HL-60 (cell line): Measurements from ENCODE around the gene ASB10.

ENCODE experiments used
- DNase-seq, 2 experiments: peaks; one replicate each; pipeline ENCODE4 v3.0.0-alpha.2; 2010 to 2020; ENCODE audit warnings: low read depth in 1 of 2, low spot score in 1 of 2
- H3K27ac ChIP-seq: fragments of 250-450 bp; sonication (Bioruptor Pico); replicated peaks from 2 replicates; pipeline ENCODE4 v1.5.1; 2020; ENCODE audit warnings: mild to moderate bottlenecking, moderate library complexity
- H3K27me3 ChIP-seq: fragments of 250-450 bp; sonication (Bioruptor Pico); 2 replicates; pipeline ENCODE4 v1.5.1; 2021; ENCODE audit warnings: mild to moderate bottlenecking, moderate library complexity; ENCODE audit not compliant: insufficient read depth, poor library complexity, severe bottlenecking
- H3K4me3 ChIP-seq: replicated peaks from 2 replicates; pipeline ENCODE4 v1.5.1; 2011; ENCODE audit warnings: mild to moderate bottlenecking, control low read depth, low read length; ENCODE audit not compliant: insufficient read depth
- GABPA ChIP-seq: IDR thresholded peaks from 2 replicates; pipeline ENCODE4 v1.6.1; 2012; ENCODE audit warnings: low read depth
- POLR2AphosphoS5 ChIP-seq: IDR thresholded peaks from 2 replicates; pipeline ENCODE4 v1.6.1; 2012; ENCODE audit warnings: low read depth
- SPI1 ChIP-seq: IDR thresholded peaks from 2 replicates; pipeline ENCODE4 v1.6.1; 2012; ENCODE audit warnings: low read depth, mild to moderate bottlenecking, borderline replicate concordance
- TF ChIP-seq, protein P1 (sequence below): IDR thresholded peaks from one replicate; pipeline ENCODE4 v1.5.1; 2011; ENCODE audit warnings: low read length, control low read depth, inconsistent platforms; ENCODE audit not compliant: insufficient read depth
- TF ChIP-seq, protein P2 (sequence below): IDR thresholded peaks from 2 replicates; pipeline ENCODE4 v1.6.1; 2012; ENCODE audit warnings: low read depth; ENCODE audit not compliant: insufficient replicate concordance

The ASB10 gene

DNA sequence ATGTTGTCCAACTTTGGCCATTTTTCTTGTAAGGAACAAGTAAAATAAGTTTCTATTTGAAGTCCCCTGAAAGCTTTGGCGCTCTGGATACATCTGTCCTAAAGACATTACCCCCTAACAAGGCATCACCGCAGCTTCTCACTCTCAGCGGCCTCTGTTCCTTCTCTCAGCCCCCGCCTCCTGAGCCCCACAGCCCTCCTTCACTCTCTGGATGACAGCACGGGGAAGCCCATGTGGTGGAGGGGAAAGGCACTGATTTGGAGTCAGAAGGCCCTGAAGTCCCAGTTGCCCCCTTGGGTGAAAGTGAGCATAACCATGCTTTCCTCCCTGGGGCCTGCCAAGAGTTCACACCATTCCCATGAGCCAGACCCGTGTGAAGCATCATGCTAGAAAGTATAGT is 18.7 kb upstream of the ASB10 start:
- H3K4me3 ChIP-seq = no peak overlapping the region
- TF ChIP-seq, protein P1, sequence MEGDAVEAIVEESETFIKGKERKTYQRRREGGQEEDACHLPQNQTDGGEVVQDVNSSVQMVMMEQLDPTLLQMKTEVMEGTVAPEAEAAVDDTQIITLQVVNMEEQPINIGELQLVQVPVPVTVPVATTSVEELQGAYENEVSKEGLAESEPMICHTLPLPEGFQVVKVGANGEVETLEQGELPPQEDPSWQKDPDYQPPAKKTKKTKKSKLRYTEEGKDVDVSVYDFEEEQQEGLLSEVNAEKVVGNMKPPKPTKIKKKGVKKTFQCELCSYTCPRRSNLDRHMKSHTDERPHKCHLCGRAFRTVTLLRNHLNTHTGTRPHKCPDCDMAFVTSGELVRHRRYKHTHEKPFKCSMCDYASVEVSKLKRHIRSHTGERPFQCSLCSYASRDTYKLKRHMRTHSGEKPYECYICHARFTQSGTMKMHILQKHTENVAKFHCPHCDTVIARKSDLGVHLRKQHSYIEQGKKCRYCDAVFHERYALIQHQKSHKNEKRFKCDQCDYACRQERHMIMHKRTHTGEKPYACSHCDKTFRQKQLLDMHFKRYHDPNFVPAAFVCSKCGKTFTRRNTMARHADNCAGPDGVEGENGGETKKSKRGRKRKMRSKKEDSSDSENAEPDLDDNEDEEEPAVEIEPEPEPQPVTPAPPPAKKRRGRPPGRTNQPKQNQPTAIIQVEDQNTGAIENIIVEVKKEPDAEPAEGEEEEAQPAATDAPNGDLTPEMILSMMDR = no peak
- no peak for TF ChIP-seq GABPA
- no peak for TF ChIP-seq SPI1
- TF ChIP-seq, protein P2, sequence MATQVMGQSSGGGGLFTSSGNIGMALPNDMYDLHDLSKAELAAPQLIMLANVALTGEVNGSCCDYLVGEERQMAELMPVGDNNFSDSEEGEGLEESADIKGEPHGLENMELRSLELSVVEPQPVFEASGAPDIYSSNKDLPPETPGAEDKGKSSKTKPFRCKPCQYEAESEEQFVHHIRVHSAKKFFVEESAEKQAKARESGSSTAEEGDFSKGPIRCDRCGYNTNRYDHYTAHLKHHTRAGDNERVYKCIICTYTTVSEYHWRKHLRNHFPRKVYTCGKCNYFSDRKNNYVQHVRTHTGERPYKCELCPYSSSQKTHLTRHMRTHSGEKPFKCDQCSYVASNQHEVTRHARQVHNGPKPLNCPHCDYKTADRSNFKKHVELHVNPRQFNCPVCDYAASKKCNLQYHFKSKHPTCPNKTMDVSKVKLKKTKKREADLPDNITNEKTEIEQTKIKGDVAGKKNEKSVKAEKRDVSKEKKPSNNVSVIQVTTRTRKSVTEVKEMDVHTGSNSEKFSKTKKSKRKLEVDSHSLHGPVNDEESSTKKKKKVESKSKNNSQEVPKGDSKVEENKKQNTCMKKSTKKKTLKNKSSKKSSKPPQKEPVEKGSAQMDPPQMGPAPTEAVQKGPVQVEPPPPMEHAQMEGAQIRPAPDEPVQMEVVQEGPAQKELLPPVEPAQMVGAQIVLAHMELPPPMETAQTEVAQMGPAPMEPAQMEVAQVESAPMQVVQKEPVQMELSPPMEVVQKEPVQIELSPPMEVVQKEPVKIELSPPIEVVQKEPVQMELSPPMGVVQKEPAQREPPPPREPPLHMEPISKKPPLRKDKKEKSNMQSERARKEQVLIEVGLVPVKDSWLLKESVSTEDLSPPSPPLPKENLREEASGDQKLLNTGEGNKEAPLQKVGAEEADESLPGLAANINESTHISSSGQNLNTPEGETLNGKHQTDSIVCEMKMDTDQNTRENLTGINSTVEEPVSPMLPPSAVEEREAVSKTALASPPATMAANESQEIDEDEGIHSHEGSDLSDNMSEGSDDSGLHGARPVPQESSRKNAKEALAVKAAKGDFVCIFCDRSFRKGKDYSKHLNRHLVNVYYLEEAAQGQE = no peak
- no peak for TF ChIP-seq POLR2AphosphoS5
- H3K27me3 ChIP-seq = peaks cover 7% of the 10 kb centered on the region
- H3K27ac ChIP-seq = no peak overlapping the region
- no peak for DNase-seq

DNA sequence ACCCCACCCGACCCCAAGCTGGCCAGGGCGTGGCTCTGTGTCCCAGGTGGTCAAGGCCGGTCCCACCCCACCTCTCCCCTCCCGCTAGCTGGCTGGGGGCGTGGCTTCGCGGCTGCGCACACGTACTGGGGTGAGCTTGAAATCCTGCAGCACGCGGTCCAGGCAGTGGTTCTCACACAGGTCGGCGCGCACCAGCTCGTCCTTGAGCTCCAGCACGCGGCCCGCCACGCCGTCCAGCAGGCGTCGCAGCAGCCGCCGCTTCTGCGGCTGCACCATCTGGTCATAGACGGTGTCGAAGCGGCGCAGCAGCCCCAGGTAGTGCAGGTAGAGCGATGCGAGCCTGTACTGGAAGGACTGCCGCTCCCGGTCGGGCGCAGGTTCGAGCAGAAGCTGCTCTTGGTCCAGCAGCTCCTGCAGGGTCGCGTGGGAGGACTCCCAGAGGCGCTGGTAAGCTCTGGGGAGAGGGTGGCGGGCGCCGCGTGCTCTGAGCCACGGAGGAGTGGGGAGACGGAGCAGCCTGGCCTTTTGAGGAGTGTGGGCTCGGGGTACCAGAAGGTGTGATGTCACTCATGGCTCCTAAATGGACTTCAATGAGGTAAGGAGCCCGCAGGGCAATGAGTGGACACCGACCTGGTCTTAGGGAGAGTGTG is 17.5 kb upstream of the ASB10 start:
- peaks cover 7% of the 10 kb centered on the region for H3K27me3 ChIP-seq
- TF ChIP-seq POLR2AphosphoS5 = no peak
- TF ChIP-seq GABPA = no peak
- TF ChIP-seq, protein P1 = no peak
- TF ChIP-seq SPI1 = no peak
- TF ChIP-seq, protein P2 = no peak
- no peak for DNase-seq

DNA sequence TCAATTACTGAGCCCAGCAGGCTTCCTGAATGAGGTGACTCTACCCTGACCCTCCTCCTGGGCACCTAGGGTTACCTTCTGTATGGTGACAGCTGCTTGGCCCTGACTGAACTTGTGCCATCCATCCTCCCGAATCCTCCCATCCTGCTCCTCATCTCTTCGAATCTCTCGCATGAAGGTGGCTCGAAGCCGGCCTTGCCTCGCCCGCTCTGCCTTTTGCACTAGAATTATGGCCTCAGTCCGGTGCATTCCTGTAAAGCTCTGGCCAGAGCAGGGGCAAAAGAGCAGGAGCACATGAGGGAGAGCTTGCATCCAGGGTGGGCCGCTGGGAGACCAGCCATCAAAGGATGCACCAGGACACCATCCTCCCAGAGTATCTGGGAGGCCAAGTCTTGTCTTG is 15.8 kb upstream of the ASB10 start:
- Histone ChIP-seq H3K4me3 (no peak overlapping the region), H3K27me3 (peaks cover 7% of the 10 kb centered on the region), H3K27ac (no peak overlapping the region)
- TF ChIP-seq, protein P1 = no peak
- TF ChIP-seq, protein P2 = no peak
- no peak for TF ChIP-seq GABPA
- no peak for TF ChIP-seq POLR2AphosphoS5
- no peak for TF ChIP-seq SPI1
- no peak for DNase-seq

More for the DNA sequence above, 17.5 kb upstream of the ASB10 start:
- no peak overlapping the region for H3K4me3 ChIP-seq
- H3K27ac ChIP-seq = no peak overlapping the region
